ENCODE results near the gene FAM9C.
"Not testable (repeated sequence)": the region's sequence is repeated elsewhere in the genome, so short reads cannot be mapped to it uniquely, and the experiment has no call there.

The FAM9C gene

GRCh38 chrX:13044441-13044840 is at the start of gene FAM9C:
Gene FAM9C (minus strand): TSS chrX:13044620. CDS start chrX:13043789, 831 bp downstream.
- no peak for DNase-seq (ENCODE audit: low read depth in 3 of 3)

- no peak for DNase-seq (ENCODE audit: low read depth in 3 of 3)
Observed at GRCh38 chrX:13093529-13094140, 49.2 kb upstream of the FAM9C start.

- DNase-seq (ENCODE audit: low read depth in 3 of 3), result peak in 2 of 3 experiments; percentile 43 to 58
Observed at GRCh38 chrX:13092455-13092941, 48.1 kb upstream of the FAM9C start.

GRCh38 chrX:13091111-13091765 is 46.8 kb upstream of the FAM9C start:
- DNase-seq (ENCODE audit: low read depth in 3 of 3), result no peak

GRCh38 chrX:13090339-13091110 is 46.1 kb upstream of the FAM9C start:
- DNase-seq (ENCODE audit: low read depth in 3 of 3), result no peak

GRCh38 chrX:13090027-13090338 is 45.6 kb upstream of the FAM9C start:
- DNase-seq (ENCODE audit: low read depth in 3 of 3), result no peak

- no peak for DNase-seq (ENCODE audit: low read depth in 3 of 3)
Observed at GRCh38 chrX:13088156-13088487, 43.7 kb upstream of the FAM9C start.

GRCh38 chrX:13087322-13088155 is 43.1 kb upstream of the FAM9C start:
- DNase-seq (ENCODE audit: low read depth in 3 of 3), result peak in 1 of 3 experiments; percentile 43

GRCh38 chrX:13086793-13087321 is 42.4 kb upstream of the FAM9C start:
- not testable (repeated sequence) for DNase-seq (ENCODE audit: low read depth in 3 of 3)

GRCh38 chrX:13086076-13086475 is 41.7 kb upstream of the FAM9C start:
- no peak for DNase-seq (ENCODE audit: low read depth in 3 of 3)

GRCh38 chrX:13085526-13085925 is 41.1 kb upstream of the FAM9C start:
- DNase-seq (ENCODE audit: low read depth in 3 of 3), result no peak

GRCh38 chrX:13084611-13085010 is 40.2 kb upstream of the FAM9C start:
- no peak for DNase-seq (ENCODE audit: low read depth in 3 of 3)

GRCh38 chrX:13083755-13084326 is 39.4 kb upstream of the FAM9C start:
- not testable (repeated sequence) for DNase-seq (ENCODE audit: low read depth in 3 of 3)

GRCh38 chrX:13082206-13083065 is 38.0 kb upstream of the FAM9C start:
- no peak for DNase-seq (ENCODE audit: low read depth in 3 of 3)

GRCh38 chrX:13081395-13082205 is 37.2 kb upstream of the FAM9C start:
- DNase-seq (ENCODE audit: low read depth in 3 of 3), result no peak

GRCh38 chrX:13080128-13080795 is 35.8 kb upstream of the FAM9C start:
- no peak for DNase-seq (ENCODE audit: low read depth in 3 of 3)

GRCh38 chrX:13078739-13079444 is 34.5 kb upstream of the FAM9C start:
- no peak for DNase-seq (ENCODE audit: low read depth in 3 of 3)

- no peak for DNase-seq (ENCODE audit: low read depth in 3 of 3)
Observed at GRCh38 chrX:13077168-13077567, 32.7 kb upstream of the FAM9C start.

Data from stimulated activated CD4-positive, alpha-beta T cell treated with anti-CD3 and anti-CD28 coated beads, TNF-alpha, amount 100 ng/mL, for 4 hours (primary cell).